Tibial nerve (tissue), 4 donors: ENCODE measurements around the gene STK17B.

Experiments used
- CTCF ChIP-seq, 5 experiments: fragments of 200-600 bp in 3 of 5; fragments of 450-650 bp in 2 of 5; sonication (generic) in 3 of 5; IDR thresholded peaks; one replicate each; pipeline ENCODE4 v1.5.1; 2016 to 2019; ENCODE audit warnings: antibody characterized with exemption in 5 of 5, mild to moderate bottlenecking in 3 of 5, moderate library complexity in 2 of 5
- EP300 ChIP-seq, 2 donors: sonication (generic); formaldehyde crosslinking; IDR thresholded peaks; one replicate each; pipeline ENCODE4 v1.6.1; 2017; ENCODE audit warnings: antibody characterized with exemption in 2 of 2, mild to moderate bottlenecking in 1 of 2
- POLR2A ChIP-seq, 2 donors: fragments of 450-650 bp; IDR thresholded peaks; one replicate each; pipeline ENCODE4 v1.6.1; 2017; ENCODE audit warnings: antibody characterized with exemption in 2 of 2, mild to moderate bottlenecking in 2 of 2, moderate library complexity in 2 of 2

GRCh38 chr2:196195302-196195701 is 23.9 kb upstream of the STK17B start:
- TF ChIP-seq CTCF (IDR thresholded peaks at IDR 0.05) (no peak), POLR2A (IDR thresholded peaks at IDR 0.05) (no peak), EP300 (IDR thresholded peaks at IDR 0.05) (no peak)
